ENCODE results near the gene KIAA1958. TPM values are rescaled to one million over a fixed set of nuclear protein-coding genes. Genes with fewer than 3 reads are reported as not detected.

Gene KIAA1958, protein sequence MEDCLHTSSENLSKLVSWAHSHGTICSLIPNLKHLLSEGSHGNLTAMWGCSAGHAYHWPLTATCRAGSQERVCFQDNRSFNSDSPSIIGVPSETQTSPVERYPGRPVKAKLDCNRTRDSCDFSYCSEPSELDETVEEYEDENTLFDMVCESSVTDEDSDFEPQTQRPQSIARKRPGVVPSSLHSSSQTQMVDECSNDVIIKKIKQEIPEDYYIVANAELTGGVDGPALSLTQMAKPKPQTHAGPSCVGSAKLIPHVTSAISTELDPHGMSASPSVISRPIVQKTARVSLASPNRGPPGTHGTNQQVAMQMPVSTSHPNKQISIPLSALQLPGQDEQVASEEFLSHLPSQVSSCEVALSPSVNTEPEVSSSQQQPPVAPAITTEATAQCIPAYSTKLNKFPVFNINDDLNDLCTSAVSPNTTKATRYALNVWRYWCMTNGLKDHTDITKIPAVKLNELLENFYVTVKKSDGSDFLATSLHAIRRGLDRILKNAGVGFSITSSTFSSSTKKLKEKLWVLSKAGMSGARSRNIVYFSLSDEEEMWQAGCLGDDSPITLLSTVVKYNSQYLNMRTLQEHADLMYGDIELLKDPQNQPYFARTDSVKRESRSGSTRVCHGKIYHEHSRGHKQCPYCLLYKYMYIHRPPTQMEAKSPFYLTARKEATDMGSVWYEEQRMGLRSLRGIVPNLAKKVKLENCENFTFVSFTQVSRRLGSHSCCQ
- total RNA-seq (1 to 10 TPM; 5.6 to 6.8 TPM), total RNA-seq (2.7 to 17.3 (median 7.7) reads per million in 172 experiments)
- 2.2 TPM for polyA plus RNA-seq (2013, experiment 1 of 2)
- polyA plus RNA-seq (2013, experiment 2 of 2): 2.2 TPM

DNA sequence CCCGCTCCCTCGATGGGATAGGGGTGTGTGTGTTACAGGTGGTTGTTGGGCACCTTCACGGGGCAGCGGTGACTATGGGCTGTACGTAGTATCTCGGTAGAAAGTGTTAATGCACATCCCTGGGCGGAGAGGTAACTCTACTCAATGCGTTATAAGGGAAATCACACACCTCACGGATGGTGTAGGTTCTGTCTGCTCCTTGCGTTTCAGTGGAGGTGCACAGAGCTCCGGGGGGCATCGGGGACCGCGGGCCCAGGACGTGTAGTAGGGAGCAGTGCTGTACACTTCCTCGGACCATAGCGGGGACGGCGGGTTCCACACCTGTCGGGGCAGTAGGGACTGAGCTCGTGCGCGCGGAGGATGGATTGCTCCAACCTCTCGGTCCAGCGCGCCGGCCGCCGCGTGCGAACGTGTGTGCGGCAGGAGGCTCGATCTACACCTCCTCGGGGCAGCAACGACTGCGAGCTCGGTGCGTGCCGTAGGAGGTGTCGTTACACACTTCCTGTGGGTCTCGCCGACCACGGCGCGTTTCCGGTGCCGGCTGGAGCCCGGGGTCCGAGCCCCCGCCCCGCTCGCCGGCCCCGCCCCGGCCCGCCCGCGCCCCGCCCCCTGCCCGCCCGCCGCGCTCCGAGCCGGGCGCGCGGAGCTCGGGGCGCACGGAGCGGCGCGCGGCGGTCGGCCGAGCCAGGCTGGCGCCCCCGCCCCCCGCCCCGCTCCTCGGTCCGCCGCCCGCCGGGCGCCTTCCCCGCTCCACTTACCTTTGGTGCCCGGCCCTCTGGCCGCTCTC lies at the start of gene KIAA1958:
TSS of gene KIAA1958 (plus strand) at position 607 of the 787 bp plus-strand sequence. CDS start 87,254 bp downstream, outside the sequence.
- intact Hi-C loops (cut with DNase I, micrococcal nuclease): loop anchor here (1.0 to 10.0 kb wide), 8 partner anchors 106 to 1002 kb away; partner anchors contain the start of genes DNAJC25 (in 1 of the 2), ECPAS (in 1 of the 2), GNG10 (in 1 of the 2) and HSDL2 (in 1 of the 2)
- peaks cover 45% of the 10 kb centered on the region for H3K4me1 Mint-ChIP-seq (ENCODE audit: low read depth)
- Histone ChIP-seq H3K9me3 (ENCODE audit: control insufficient read depth in 1 of 2, insufficient read depth in 1 of 2, low read length in 2 of 2) (no peaks in the 10 kb centered on the region), H3K36me3 (ENCODE audit: insufficient read depth, low read length) (no peaks in the 10 kb centered on the region), H3K4me1 (ENCODE audit: insufficient read depth, low read length) (peaks cover 18% of the 10 kb centered on the region), H3K4me3 (ENCODE audit: low read length) (peak within 1 kb of the TSS; percentile 69), H3K27ac (ENCODE audit: low read depth in 1 of 2, low read length in 2 of 2) (peak within 1 kb of the TSS; percentile 44 to 62), H3K27me3 (ENCODE audit: control insufficient read depth in 1 of 2, insufficient read depth in 2 of 2, low read length in 2 of 2) (no peaks in the 10 kb centered on the region)
- ChIA-PET POLR2A (interaction anchor here (0.6 to 2.8 kb wide), 16 partner anchors 10 to 961 kb away, joined by 3 to 18 read pairs (median 4); partner anchors contain the start of genes DNAJC25, GNG10, HSDL2 and INIP), CTCF (interaction anchor here (0.8 kb wide), 1 partner anchor 231 kb away, joined by 3 read pairs; the partner anchor contains the start of gene INIP)
- ATAC-seq (ENCODE audit: poor library complexity) (peak; percentile 72), DNase-seq (peak; percentile 54 to 92 (median 76))
- peak within 1 kb of the TSS; percentile 97 for H3K4me3 Mint-ChIP-seq
- no peaks in the 10 kb centered on the region for H3K27me3 Mint-ChIP-seq
- TF ChIP-seq, protein P1, sequence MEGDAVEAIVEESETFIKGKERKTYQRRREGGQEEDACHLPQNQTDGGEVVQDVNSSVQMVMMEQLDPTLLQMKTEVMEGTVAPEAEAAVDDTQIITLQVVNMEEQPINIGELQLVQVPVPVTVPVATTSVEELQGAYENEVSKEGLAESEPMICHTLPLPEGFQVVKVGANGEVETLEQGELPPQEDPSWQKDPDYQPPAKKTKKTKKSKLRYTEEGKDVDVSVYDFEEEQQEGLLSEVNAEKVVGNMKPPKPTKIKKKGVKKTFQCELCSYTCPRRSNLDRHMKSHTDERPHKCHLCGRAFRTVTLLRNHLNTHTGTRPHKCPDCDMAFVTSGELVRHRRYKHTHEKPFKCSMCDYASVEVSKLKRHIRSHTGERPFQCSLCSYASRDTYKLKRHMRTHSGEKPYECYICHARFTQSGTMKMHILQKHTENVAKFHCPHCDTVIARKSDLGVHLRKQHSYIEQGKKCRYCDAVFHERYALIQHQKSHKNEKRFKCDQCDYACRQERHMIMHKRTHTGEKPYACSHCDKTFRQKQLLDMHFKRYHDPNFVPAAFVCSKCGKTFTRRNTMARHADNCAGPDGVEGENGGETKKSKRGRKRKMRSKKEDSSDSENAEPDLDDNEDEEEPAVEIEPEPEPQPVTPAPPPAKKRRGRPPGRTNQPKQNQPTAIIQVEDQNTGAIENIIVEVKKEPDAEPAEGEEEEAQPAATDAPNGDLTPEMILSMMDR (IDR thresholded peaks at IDR 0.05): no peak
- peaks cover 13% of the 10 kb centered on the region for H3K36me3 Mint-ChIP-seq (ENCODE audit: low read depth)
- H3K27ac Mint-ChIP-seq: peak within 1 kb of the TSS; percentile 86
- H3K9me3 Mint-ChIP-seq: no peaks in the 10 kb centered on the region

DNA sequence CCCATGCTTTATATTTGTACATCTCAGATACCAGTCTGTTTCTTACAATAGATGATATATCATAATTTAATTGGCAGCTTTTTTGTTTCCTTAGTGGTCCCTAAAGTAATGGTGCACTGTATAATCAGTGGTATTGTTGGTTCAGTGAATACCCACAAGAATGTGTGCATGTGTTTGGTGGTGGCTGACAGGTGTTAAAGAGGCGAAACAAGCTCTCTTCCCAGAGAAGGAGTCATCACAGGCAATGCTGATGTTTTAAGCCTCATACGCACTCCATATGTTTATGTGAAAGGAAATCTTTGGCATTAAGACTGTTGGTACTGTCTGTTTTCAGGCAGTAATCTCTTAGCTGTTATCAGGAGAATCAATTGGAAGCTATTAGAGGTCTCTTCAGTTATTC lies 49.2 kb upstream of the KIAA1958 start:
- H3K4me1 ChIP-seq (ENCODE audit: insufficient read depth, low read length): no peaks in the 10 kb centered on the region
- intact Hi-C loops (cut with DNase I, micrococcal nuclease): no loop called here
- H3K4me1 Mint-ChIP-seq (ENCODE audit: low read depth): no peaks in the 10 kb centered on the region
- no peaks in the 10 kb centered on the region for H3K36me3 ChIP-seq (ENCODE audit: insufficient read depth, low read length)
- H3K9me3 ChIP-seq (ENCODE audit: control insufficient read depth in 1 of 2, insufficient read depth in 1 of 2, low read length in 2 of 2): no peaks in the 10 kb centered on the region
- H3K4me3 ChIP-seq (ENCODE audit: low read length): no peak overlapping the region
- TF ChIP-seq, protein P1 (IDR thresholded peaks at IDR 0.05): no peak
- H3K27me3 ChIP-seq (ENCODE audit: control insufficient read depth in 1 of 2, insufficient read depth in 2 of 2, low read length in 2 of 2): no peaks in the 10 kb centered on the region
- ChIA-PET POLR2A (no interaction called here), CTCF (no interaction called here)
- DNase-seq (no peak), ATAC-seq (ENCODE audit: poor library complexity) (no peak)
- H3K27me3 Mint-ChIP-seq: no peaks in the 10 kb centered on the region
- no peak overlapping the region for H3K27ac Mint-ChIP-seq
- H3K9me3 Mint-ChIP-seq: no peaks in the 10 kb centered on the region
- H3K4me3 Mint-ChIP-seq: no peak overlapping the region
- peaks cover 27% of the 10 kb centered on the region for H3K36me3 Mint-ChIP-seq (ENCODE audit: low read depth)
- H3K27ac ChIP-seq (ENCODE audit: low read depth in 1 of 2, low read length in 2 of 2): no peak overlapping the region

DNA sequence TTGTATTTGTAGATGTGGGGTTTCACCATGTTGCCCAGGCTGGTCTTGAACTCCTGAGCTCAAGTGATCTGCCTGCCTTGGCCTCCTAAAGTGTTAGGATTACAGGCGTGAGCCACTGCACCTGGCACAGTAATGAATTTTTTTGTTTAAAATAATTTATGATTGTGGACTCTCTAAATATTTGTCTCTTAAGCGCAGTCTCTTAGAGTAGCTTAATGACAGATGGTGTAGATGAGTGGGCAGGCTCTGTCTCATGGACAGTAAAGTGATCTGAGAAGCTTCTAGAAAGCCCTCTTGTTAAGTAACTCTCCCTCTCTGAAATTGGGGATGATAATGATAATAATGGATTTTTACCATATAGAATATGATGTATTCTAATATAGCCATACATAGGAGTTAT lies 47.5 kb upstream of the KIAA1958 start:
- Mint-ChIP-seq H3K36me3 (ENCODE audit: low read depth) (peaks cover 29% of the 10 kb centered on the region), H3K27ac (no peak overlapping the region), H3K27me3 (no peaks in the 10 kb centered on the region), H3K4me3 (no peak overlapping the region), H3K9me3 (no peaks in the 10 kb centered on the region), H3K4me1 (ENCODE audit: low read depth) (no peaks in the 10 kb centered on the region)
- ChIA-PET POLR2A (no interaction called here), CTCF (interaction anchor here (0.6 to 0.8 kb wide), 2 partner anchors 36 to 254 kb away, joined by 3 read pairs; no protein-coding TSS in a partner anchor)
- intact Hi-C loops (cut with DNase I, micrococcal nuclease): no loop called here
- H3K36me3 ChIP-seq (ENCODE audit: insufficient read depth, low read length): no peaks in the 10 kb centered on the region
- no peak overlapping the region for H3K4me3 ChIP-seq (ENCODE audit: low read length)
- H3K4me1 ChIP-seq (ENCODE audit: insufficient read depth, low read length): no peaks in the 10 kb centered on the region
- no peaks in the 10 kb centered on the region for H3K27me3 ChIP-seq (ENCODE audit: control insufficient read depth in 1 of 2, insufficient read depth in 2 of 2, low read length in 2 of 2)
- H3K9me3 ChIP-seq (ENCODE audit: control insufficient read depth in 1 of 2, insufficient read depth in 1 of 2, low read length in 2 of 2): no peaks in the 10 kb centered on the region
- TF ChIP-seq, protein P1 (IDR thresholded peaks at IDR 0.05): no peak
- no peak for ATAC-seq (ENCODE audit: poor library complexity)
- DNase-seq: no peak
- no peak overlapping the region for H3K27ac ChIP-seq (ENCODE audit: low read depth in 1 of 2, low read length in 2 of 2)

Data from CD4-positive, alpha-beta T cell (primary cell).